Measurements from ENCODE around the gene MAPK8IP1. TPM values are rescaled to one million over a fixed set of nuclear protein-coding genes. Genes with fewer than 3 reads are reported as not detected.

The MAPK8IP1 gene
- total RNA-seq, 1 donor = 8.0 TPM

GRCh38 chr11:45917623-45918330, 32.3 kb downstream of the MAPK8IP1 start, which contains the start of gene PEX16:
TSS of gene PEX16 (minus strand) at chr11:45917877. CDS start at chr11:45917811, 66 bp downstream.
- TF ChIP-seq, protein P1, sequence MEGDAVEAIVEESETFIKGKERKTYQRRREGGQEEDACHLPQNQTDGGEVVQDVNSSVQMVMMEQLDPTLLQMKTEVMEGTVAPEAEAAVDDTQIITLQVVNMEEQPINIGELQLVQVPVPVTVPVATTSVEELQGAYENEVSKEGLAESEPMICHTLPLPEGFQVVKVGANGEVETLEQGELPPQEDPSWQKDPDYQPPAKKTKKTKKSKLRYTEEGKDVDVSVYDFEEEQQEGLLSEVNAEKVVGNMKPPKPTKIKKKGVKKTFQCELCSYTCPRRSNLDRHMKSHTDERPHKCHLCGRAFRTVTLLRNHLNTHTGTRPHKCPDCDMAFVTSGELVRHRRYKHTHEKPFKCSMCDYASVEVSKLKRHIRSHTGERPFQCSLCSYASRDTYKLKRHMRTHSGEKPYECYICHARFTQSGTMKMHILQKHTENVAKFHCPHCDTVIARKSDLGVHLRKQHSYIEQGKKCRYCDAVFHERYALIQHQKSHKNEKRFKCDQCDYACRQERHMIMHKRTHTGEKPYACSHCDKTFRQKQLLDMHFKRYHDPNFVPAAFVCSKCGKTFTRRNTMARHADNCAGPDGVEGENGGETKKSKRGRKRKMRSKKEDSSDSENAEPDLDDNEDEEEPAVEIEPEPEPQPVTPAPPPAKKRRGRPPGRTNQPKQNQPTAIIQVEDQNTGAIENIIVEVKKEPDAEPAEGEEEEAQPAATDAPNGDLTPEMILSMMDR (IDR thresholded peaks at IDR 0.05; ENCODE audit: extremely low read depth, low read depth, low read length) = no peak
- peaks cover 20% of the 10 kb centered on the region for H3K79me2 ChIP-seq (ENCODE audit: insufficient read depth, low read length)
- peaks cover 11% of the 10 kb centered on the region for H3K4me1 ChIP-seq (ENCODE audit: insufficient read depth, low read length)
- peaks cover 21% of the 10 kb centered on the region for H3K27me3 ChIP-seq (ENCODE audit: insufficient read depth, low read length)
- peaks cover 13% of the 10 kb centered on the region for H4K20me1 ChIP-seq (ENCODE audit: insufficient read depth, low read length)
- H3K27ac ChIP-seq (ENCODE audit: low read depth, low read length) = peak within 1 kb of the TSS; percentile 84
- DNase-seq (ENCODE audit: insufficient read length, low spot score, missing footprints) = peak; percentile 100
- peak within 1 kb of the TSS; percentile 99 for H2AFZ ChIP-seq (ENCODE audit: low read length)
- no peaks in the 10 kb centered on the region for H3K9me3 ChIP-seq (ENCODE audit: low read depth, low read length)
- peaks cover 20% of the 10 kb centered on the region for H3K36me3 ChIP-seq (ENCODE audit: insufficient read depth, low read length)
- H3K4me2 ChIP-seq (ENCODE audit: insufficient read depth, low read length) = peak within 1 kb of the TSS; percentile 98
- H3K4me3 ChIP-seq (ENCODE audit: insufficient read depth, low read length) = peak within 1 kb of the TSS; percentile 100

DNA sequence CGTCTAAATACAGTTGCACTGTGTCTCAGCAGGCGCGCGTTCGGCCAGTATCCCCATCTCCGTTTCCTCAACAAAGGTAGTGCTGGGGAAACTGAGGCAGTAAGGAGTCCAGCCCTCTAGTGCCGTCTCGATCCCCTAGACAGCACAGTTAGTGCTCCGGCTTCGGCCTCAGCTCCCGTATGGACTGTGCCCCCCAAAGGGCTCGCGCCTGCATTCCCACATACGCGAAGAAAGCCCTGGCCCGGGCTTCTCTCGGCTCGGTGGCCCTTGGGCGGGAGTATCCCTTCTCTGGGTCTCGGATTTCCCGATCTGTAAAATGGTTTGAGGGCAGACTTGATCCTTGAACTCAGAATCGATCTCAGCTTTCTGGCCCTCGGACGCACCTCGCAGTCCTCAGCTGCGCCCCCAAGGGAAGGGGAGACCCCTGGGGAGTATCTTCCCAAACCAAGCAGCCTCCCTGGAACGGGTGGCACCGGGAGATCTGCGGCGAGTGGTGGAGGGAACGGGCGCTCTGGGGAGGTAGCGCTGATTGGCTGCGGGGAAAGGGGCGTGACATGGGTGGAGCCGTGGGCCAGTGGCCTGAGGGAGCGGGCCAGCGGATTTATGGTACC, 33.0 kb downstream of the MAPK8IP1 start:
- H3K4me1 ChIP-seq (ENCODE audit: insufficient read depth, low read length) = peaks cover 11% of the 10 kb centered on the region
- H3K27ac ChIP-seq (ENCODE audit: low read depth, low read length) = peak overlapping the region; percentile 84
- no peaks in the 10 kb centered on the region for H3K9me3 ChIP-seq (ENCODE audit: low read depth, low read length)
- TF ChIP-seq, protein P1 (IDR thresholded peaks at IDR 0.05; ENCODE audit: extremely low read depth, low read depth, low read length) = no peak
- peaks cover 13% of the 10 kb centered on the region for H4K20me1 ChIP-seq (ENCODE audit: insufficient read depth, low read length)
- peak overlapping the region; percentile 99 for H2AFZ ChIP-seq (ENCODE audit: low read length)
- H3K36me3 ChIP-seq (ENCODE audit: insufficient read depth, low read length) = peaks cover 13% of the 10 kb centered on the region
- peak overlapping the region; percentile 98 for H3K4me2 ChIP-seq (ENCODE audit: insufficient read depth, low read length)
- H3K4me3 ChIP-seq (ENCODE audit: insufficient read depth, low read length) = peak overlapping the region; percentile 100
- peaks cover 27% of the 10 kb centered on the region for H3K27me3 ChIP-seq (ENCODE audit: insufficient read depth, low read length)
- H3K79me2 ChIP-seq (ENCODE audit: insufficient read depth, low read length) = peaks cover 20% of the 10 kb centered on the region
- peak; percentile 100 for DNase-seq (ENCODE audit: insufficient read length, low spot score, missing footprints)

DNA sequence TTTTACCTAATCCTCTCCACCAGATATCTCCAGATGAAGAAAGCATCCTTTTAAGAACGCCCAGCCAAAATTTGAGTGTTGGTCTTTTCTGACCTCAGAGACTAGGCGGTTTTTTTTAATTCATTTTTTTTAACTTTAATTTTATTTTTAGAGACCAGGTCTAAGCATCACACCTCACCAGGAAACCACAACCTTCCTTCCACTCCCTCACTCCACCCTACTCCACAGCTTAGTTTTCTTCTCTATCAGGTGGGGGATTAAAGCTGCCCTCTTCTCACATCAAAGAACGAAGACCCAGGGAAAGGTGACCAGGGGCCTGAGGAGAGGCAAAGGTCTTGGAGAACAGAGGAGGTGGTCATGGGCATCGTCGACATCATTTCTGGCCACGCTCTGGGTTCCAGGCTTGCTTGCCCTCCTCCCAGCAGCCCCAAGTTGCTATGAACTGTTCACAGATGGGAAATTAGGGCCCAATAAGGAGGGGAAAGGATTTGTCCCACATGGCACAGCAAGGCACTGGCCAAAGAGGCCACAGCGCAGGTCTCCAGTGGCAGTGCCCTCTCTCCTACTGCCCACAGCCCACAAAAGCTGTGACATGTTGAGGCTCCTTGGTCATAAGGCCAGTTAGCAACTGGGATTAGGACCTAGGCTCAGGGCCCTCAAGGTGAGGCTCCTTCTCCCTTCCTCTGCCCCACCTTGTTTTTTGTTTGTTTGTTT, 33.7 kb downstream of the MAPK8IP1 start:
- DNase-seq (ENCODE audit: insufficient read length, low spot score, missing footprints) = peak; percentile 72
- peak overlapping the region; percentile 1 for H2AFZ ChIP-seq (ENCODE audit: low read length)
- no peaks in the 10 kb centered on the region for H3K9me3 ChIP-seq (ENCODE audit: low read depth, low read length)
- peaks cover 20% of the 10 kb centered on the region for H3K79me2 ChIP-seq (ENCODE audit: insufficient read depth, low read length)
- H4K20me1 ChIP-seq (ENCODE audit: insufficient read depth, low read length) = peaks cover 13% of the 10 kb centered on the region
- H3K27ac ChIP-seq (ENCODE audit: low read depth, low read length) = no peak overlapping the region
- TF ChIP-seq, protein P1 (IDR thresholded peaks at IDR 0.05; ENCODE audit: extremely low read depth, low read depth, low read length) = no peak
- peaks cover 11% of the 10 kb centered on the region for H3K4me1 ChIP-seq (ENCODE audit: insufficient read depth, low read length)
- H3K4me3 ChIP-seq (ENCODE audit: insufficient read depth, low read length) = peak overlapping the region; percentile 100
- peak overlapping the region; percentile 98 for H3K4me2 ChIP-seq (ENCODE audit: insufficient read depth, low read length)
- peaks cover 7% of the 10 kb centered on the region for H3K36me3 ChIP-seq (ENCODE audit: insufficient read depth, low read length)
- peaks cover 31% of the 10 kb centered on the region for H3K27me3 ChIP-seq (ENCODE audit: insufficient read depth, low read length)
